Ecto neural progenitor cell (in vitro differentiated cells): ENCODE results near the gene ARHGEF10L.
A peak's percentile ranks its signal among the peaks of the same experiment; 100 is the strongest.
"Not testable (repeated sequence)": the region's sequence is repeated elsewhere in the genome, so short reads cannot be mapped to it uniquely, and the experiment has no call there.

Source experiments
- DNase-seq: peaks from one replicate; pipeline ENCODE4 v3.0.0-alpha.2; 2018; ENCODE audit warnings: low spot score

The ARHGEF10L gene, protein sequence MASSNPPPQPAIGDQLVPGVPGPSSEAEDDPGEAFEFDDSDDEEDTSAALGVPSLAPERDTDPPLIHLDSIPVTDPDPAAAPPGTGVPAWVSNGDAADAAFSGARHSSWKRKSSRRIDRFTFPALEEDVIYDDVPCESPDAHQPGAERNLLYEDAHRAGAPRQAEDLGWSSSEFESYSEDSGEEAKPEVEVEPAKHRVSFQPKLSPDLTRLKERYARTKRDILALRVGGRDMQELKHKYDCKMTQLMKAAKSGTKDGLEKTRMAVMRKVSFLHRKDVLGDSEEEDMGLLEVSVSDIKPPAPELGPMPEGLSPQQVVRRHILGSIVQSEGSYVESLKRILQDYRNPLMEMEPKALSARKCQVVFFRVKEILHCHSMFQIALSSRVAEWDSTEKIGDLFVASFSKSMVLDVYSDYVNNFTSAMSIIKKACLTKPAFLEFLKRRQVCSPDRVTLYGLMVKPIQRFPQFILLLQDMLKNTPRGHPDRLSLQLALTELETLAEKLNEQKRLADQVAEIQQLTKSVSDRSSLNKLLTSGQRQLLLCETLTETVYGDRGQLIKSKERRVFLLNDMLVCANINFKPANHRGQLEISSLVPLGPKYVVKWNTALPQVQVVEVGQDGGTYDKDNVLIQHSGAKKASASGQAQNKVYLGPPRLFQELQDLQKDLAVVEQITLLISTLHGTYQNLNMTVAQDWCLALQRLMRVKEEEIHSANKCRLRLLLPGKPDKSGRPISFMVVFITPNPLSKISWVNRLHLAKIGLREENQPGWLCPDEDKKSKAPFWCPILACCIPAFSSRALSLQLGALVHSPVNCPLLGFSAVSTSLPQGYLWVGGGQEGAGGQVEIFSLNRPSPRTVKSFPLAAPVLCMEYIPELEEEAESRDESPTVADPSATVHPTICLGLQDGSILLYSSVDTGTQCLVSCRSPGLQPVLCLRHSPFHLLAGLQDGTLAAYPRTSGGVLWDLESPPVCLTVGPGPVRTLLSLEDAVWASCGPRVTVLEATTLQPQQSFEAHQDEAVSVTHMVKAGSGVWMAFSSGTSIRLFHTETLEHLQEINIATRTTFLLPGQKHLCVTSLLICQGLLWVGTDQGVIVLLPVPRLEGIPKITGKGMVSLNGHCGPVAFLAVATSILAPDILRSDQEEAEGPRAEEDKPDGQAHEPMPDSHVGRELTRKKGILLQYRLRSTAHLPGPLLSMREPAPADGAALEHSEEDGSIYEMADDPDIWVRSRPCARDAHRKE (N-terminal part only)

DNA sequence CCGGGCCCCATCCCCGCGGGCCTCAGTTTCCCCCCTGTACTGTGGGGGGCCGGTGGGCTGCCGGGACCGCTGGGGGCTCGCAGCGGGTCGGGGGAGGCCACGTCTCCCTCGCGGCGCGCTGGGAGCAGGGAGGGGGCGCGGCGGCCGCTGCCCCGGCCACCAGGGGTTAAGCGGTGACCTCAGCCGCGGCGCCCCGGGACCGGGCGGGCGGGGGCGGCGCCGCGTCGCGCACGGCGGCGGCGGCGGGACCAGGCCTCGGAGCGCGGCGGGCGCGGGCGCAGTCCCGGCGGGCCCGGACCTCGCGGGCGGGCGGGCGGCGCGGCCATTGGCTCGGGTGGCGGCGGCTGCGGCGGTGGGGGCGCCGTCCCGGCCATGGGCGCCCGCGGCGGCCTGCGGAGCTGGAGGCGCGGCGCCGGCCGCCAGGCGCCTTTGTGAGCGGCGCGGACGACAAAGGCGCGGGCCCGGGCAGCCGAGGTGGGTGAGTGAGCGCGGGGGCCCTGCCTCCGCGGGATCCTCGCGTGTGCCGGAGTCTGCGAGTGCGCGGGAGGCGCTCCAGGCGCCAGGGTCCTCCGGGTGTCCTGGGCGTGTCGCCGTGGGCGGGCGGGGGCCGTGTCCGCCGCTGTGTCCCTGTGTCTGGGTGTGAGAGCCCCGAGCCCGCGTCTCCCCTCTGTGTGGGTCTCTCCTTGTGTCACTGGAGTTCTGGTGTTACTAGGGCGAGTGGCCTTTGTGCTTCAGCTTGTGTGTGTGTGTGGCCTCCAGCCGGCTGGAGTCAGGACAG is at the start of gene ARHGEF10L:
ARHGEF10L (plus strand) TSS at position 222 of the 778 bp plus-strand sequence. CDS start 40,898 bp downstream, outside the sequence.
- DNase-seq, result peak; percentile 68

DNA sequence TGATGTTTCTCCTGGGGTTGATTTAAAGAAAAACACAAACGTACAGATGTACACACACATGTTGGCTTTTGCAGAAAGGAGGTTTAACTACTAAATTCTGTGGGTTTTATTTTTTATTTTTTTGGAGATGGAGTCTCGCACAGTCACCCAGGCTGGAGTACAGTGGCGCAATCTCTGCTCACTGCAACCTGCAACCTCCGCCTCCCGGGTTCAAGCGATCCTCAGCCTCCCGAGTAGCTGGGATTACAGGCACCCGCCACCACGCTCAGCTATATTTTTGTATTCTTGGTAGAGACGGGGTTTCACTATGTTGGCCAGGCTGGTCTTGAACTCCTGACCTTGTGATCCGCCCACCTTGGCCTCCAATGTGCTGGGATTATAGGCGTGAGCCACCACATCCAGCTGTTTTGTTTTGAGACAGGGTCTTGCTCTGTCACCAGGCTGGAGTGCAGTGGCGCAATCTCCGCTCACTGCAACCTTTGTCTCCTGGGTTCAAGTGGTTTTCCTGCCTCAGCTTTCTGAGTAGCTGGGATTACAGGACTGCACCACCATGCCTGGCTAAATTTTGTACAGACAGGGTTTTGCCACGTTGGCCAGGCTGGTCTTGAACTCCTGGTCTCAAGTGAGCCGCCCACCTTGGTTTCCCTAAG is 49.6 kb upstream of the ARHGEF10L start:
- DNase-seq, result not testable (repeated sequence)

DNA sequence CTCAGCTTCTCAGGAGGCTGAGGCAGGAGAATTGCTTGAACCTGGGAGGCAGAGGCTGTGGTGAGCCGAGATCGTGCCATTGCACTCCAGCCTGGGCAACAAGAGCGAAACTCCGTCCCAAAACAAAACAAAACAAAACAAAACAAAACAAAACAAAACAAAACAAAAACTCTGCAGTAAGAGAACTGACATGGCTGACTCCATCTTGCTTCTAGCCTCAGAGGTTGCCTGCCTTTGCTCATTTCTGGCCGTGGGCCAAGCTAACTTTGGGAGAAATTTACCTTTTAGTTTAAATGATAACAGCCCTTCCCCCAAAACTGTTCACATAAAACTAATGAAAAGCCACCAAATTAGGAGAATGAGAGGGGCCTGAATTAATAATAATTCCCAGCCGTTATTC is 48.8 kb upstream of the ARHGEF10L start:
- not testable (repeated sequence) for DNase-seq

DNA sequence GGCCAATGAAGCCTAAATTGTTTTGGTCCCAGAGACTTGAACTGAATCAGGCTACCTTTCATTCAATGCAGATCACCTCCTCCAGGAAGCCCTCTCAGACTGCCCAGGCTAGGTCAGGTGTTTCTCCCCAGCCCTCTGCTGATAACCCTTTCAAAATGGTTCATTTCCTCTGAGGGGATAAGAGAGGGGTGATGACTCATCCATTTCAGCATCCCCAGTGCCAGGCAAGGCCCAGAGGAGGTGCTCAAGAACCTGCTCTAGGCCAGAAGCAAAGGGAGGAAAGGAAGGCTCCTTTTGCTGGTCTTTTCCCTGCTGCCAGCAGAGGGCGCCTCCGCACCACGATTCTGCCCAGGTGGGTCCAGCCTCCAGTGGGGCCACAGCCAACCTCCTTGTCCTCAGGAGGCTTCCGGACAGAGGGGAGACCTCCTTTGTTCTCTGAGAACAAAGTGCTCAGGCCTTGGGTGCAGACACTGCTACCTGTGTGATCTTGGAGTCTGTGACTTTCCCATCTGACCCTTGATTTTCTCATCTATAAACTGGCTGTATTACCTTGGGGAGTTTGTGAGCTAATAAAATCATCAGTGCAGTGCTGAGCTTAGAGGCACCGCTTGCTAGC is 45.3 kb upstream of the ARHGEF10L start:
- peak; percentile 75 for DNase-seq

DNA sequence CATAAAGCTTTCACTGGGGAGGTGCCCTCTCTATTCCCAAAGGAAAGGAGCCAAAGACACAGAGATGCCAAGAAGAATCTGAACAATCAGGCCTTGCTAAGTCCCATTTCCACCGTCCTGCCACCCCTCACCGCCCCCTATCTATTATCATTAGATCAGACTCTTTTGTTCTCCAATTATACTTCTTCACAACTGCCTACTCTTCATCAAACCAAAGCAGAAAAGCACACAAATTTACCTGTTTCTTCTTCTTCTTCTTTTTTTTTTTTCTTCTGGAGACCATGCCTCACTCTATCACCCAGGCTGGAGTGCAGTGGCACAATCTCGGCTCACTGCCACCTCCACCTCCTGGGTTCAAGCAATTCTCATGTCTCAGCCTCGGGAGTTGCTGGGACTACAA is 43.1 kb upstream of the ARHGEF10L start:
- no peak for DNase-seq

DNA sequence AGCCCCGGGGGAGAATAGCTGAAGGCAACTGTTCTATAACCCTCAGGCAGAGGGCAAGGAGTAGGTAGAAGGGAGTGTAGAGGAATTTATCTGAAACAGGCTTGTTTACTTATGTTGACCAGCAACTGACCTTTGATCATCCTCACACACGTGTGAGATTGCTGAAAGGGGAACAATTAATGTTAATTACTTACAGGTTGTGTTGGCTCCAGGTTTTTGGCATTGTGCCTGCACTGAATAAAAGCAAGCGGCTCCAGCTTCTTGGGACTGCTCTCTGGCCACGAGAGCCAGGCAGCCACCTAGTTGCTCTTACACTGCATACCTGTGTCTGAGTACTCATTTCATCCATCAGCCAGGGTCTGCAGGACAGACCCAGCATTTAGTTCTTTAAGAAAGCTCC is 41.3 kb upstream of the ARHGEF10L start:
- DNase-seq, result no peak

DNA sequence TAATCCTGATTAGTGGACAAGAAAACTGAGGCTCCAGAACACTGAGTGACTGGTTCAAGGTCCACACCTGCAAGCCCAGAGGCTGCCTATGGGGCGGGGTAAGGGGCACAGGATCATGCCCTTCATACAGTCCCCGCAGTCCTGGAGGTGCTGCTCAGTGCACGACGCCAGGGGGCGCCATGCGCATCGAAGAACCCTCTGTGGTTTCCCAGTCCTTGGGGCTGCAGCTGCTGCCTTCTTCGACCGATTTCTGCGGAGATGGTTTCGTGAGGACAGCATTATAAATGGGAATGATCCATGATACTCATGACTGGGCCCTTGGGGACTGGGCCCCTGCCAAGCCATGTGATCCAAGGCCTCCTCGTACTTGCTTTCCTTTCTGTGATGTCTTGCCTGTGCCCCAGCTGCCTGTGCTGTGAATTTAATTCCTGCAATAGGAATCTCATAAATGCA is 37.1 kb upstream of the ARHGEF10L start:
- DNase-seq, result peak; percentile 89

DNA sequence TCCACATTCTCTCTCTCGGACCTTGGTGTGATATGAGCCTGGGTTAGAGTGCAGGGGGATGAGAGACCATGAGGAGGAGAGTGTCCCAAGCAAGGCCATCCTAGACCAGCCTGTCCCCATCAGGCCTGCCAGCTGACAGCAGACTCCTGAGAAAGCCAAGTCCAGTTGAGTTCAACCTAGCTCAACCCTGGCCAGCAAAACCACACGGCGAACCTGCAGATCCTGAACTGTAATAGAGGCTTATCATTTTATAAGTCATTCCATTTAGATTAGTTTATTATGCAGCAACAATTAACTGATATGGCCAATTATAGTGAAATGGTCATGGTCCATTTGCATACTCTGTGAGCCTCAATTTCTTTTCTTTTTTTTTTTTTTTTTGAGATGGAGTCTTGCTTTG is 36.4 kb upstream of the ARHGEF10L start:
- DNase-seq, result no peak

DNA sequence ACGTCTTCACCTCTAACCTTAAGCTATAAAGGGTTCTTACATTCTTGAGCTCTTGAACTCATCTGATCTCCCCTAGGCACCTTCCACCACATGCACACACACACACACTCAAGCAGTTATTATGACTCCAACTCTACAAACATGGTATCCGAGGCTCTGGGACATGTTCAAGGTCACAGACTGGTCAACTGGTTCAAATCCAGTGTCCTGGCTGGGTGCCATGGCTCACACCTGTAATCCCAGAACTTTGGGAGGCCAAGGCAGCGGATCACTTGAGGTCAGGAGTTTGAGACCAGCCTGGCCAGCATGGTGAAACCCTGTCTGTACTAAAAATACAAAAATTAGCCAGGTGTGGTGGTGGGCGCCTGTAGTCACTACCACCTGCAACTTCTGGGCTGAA is 32.3 kb upstream of the ARHGEF10L start:
- DNase-seq, result not testable (repeated sequence)

DNA sequence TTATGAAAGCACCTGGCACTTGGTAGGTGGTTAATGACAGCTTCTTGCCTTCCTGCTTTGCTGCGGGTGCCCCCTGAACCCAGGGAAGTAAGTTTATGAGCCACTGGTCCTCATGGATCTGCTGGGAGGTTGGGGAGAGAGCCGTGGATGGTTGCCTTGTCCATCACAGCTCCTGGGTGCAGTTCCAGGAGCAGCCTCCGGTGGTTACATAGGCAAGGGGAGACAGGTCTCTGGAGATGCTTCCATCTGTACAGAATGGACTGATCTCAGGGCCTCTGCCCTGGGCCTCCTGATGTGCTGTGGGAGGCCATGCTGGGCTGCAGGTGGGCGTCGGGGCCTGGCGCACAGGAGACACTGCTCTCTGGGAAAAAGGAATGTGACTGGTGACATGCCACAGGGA is 31.6 kb upstream of the ARHGEF10L start:
- no peak for DNase-seq

DNA sequence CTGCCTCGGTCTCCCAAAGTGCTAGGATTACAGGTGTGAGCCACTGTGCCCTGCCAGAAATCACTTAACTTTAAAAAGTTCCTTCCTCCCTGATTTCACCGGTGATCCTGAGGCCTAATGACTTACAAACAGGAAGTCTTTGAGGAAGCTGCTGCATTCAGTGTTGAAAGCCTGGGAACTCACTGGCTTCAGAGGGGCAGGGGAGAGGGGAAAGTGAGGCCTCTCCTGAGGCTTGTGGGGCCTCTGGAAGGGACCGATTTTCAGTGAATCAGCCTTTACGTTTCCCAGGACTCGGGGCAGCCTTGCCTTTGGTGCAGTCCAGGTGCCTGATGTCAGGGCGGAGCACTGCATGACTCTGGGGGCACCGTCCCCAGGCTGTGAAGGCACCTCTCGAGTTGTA is 30.1 kb upstream of the ARHGEF10L start:
- no peak for DNase-seq

DNA sequence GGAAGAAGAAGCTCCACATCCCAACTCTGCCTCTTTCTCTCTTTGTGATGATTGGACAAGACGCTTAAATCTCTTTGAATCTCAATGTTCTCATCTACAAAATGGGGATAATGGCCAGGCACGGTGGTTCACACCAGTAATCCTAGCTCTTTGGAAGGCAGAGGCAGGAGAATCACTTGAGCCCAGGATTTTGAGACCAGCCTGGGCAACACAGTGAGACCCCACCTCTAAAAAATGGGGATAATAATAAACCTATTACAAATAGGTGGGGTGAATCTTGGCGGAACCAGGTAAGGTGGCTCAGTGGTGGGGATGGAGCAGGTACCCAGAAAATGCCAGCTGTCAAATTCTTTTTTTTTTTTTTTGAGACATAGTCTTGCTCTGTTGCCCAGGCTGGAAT is 29.4 kb upstream of the ARHGEF10L start:
- no peak for DNase-seq

DNA sequence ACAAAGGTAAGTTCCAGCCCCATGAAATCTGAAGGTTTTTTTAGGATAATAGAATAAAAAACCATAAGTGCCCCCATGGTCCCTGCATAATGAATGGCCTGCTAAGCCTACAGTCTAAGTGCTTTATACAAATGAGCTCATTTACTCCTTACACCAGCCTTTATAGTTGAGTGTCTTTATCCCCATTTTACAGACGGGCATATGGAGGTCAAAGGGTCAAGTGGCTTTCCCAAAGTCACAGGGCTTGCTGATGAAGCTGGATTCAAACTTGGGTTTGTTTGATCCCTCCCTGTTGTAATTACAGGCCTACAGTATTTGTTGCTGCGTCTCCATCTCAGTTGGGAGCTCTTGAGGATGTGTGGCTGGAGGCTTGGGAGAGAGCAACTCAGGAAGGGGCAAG is 28.3 kb upstream of the ARHGEF10L start:
- DNase-seq, result no peak

DNA sequence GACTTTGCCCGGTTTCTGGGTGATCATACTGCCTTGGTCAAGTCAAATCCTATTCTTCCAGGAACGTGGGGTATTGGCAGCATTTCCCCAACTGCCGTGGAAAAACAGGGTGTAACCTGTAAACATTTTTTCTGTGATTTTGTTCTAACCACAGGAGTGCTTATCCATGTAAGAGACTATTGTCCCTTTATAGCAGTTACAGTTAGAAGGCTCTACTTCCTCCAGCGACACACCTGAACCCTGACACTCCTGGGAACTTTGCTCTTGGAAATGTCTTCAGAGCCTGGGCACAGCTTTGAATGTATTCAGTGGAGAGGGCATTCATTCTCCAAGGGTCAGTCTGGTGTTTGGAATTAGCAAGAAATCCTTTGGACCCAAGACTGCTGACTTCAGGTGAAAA is 26.4 kb upstream of the ARHGEF10L start:
- no peak for DNase-seq

DNA sequence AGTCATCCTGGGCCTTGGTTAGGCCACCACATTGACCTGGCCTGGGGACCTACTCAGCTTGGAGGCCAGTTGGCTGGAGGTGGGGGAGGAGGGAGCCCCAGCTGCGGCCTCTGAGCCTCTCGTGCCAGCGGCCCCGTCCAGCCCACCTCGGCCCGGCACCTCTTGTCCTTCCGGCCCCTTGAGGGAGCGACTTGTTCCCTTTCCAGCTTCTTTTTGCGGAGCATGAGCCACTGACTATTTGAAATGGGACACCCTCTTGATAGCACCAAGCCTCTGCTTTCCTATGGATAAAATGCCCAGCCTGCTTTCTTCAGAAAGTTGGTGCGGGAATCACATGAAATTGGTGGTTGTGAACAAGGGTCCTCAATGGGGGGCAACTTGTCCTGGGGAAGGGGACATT is 24.7 kb upstream of the ARHGEF10L start:
- DNase-seq, result no peak

DNA sequence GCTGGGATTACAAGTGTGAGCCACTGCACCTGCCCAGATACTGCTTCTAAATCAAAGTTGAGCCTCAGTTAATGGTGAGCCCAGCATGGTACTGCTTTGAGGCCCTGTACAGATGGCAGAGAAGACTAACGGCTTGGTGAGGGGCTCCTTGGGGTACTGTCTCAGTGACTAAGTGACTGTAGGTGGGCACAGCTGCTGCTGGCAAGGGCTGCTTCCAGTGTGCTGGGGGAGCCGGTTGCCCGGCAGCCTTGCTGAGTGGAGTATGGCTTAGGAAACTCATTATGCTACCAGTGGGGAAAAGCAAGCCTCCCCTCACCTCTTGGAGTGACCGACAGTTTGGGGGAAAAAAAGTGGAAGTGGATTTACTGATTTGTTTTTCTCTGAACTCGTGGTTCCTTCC is 23.6 kb upstream of the ARHGEF10L start:
- DNase-seq, result no peak

DNA sequence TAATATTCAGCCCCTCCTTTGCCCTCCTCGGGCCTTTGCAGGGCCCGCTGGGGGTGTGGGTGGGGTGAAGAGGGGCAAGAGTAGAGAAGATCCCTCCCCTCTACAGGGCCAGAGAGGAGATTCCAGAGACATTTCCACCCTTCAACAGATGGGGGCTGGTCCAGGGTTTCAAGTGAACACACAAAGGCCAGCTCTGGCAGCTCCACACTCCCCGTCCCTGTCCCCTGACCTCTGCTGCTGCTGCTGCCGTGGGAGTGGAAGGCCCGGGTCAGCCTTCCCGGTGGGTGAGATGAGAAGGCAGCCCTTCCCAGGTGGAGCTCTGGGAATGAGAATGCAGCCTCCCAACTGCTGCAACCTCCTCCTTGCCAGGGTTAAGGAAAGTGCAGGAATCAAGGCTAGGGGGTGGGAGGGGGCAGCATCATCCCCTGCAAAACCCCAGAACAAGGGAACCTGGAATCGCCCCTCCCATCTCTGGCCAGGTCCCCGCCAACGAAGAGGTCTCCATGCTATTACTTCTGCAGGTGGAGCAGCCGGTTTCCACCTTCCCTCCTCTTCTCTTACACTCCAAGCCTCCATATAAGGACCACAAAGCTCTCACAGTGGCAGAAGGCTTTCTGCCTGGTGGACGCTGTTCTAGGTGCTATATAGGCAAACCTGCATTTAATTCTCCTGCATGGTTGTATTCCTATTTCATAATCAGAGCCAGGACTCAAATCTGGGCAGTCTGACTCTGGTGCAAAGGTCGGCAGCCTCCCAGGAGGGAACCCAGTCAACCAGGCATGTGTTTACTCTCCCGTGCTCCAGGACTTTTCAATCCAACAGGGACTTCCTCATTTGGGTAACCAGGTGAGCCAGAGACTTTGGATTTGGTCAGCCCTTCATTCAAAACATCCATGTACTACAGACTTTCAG is 22.9 kb upstream of the ARHGEF10L start:
- no peak for DNase-seq

DNA sequence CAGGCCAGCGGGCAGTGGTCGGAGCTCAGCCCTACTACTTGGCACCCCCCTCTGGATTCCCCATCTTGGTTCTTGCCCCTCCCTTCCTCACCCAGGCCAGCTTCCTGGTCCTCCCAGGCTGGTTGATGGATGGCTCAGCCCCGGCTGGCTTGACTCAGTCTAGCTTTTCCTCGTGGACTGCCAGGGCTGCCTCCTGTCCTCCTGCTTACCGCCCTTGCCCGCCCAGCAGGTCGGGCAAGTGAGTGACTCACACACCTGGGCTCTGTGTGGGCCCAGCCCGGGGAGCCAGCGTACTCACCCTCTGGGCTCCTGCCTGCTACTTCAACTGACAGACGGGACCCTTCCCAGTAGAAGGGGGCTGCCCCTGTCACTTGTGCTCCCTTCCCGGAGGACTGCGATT is 19.5 kb upstream of the ARHGEF10L start:
- DNase-seq, result no peak
